ENCODE results near the gene FTO.

DNA sequence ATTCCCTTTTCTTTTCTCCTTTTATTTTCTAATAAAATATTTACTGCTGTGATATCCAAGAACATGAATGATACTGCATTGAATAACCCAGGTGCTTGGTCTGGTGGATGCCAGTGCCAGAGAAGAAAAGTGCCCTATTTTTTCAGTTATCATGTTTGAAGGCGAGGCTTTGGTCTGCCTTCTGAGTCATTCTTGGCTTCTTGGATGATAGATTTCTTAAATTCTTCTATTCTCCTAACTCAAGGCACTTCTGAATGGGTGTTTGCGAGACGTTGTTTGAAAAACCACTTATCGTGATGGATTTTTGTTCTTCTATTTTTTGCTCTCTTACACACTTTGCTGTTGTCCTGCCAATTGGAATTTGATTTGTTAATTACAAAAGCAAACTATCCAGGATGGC is 66.7 kb downstream of the FTO start:
- TF ChIP-seq CHD4 (IDR thresholded peaks at IDR 0.05; ENCODE audit: borderline replicate concordance) (no peak), MYC (IDR thresholded peaks at IDR 0.05; ENCODE audit: borderline replicate concordance, low read length) (no peak), REST (IDR thresholded peaks at IDR 0.05) (no peak), EP300 (IDR thresholded peaks at IDR 0.05) (no peak)
- TF ChIP-seq, protein P1, sequence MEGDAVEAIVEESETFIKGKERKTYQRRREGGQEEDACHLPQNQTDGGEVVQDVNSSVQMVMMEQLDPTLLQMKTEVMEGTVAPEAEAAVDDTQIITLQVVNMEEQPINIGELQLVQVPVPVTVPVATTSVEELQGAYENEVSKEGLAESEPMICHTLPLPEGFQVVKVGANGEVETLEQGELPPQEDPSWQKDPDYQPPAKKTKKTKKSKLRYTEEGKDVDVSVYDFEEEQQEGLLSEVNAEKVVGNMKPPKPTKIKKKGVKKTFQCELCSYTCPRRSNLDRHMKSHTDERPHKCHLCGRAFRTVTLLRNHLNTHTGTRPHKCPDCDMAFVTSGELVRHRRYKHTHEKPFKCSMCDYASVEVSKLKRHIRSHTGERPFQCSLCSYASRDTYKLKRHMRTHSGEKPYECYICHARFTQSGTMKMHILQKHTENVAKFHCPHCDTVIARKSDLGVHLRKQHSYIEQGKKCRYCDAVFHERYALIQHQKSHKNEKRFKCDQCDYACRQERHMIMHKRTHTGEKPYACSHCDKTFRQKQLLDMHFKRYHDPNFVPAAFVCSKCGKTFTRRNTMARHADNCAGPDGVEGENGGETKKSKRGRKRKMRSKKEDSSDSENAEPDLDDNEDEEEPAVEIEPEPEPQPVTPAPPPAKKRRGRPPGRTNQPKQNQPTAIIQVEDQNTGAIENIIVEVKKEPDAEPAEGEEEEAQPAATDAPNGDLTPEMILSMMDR (IDR thresholded peaks at IDR 0.05) = no peak
- TF ChIP-seq, protein P2, sequence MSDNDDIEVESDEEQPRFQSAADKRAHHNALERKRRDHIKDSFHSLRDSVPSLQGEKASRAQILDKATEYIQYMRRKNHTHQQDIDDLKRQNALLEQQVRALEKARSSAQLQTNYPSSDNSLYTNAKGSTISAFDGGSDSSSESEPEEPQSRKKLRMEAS (IDR thresholded peaks at IDR 0.05) = no peak

Measured in A549 (cell line).